ENCODE results near the gene FBL.
"Not testable (repeated sequence)": the region's sequence is repeated elsewhere in the genome, so short reads cannot be mapped to it uniquely, and the experiment has no call there.

Gene FBL

GRCh38 chr19:39877982-39878381 is 31.8 kb upstream of the FBL start:
- FAIRE-seq; DNase-seq (ENCODE audit: insufficient read length, low spot score): not testable (repeated sequence)

- DNase-seq (ENCODE audit: insufficient read length, low spot score); FAIRE-seq: not testable (repeated sequence)
These were observed 31.3 kb upstream of the FBL start for GRCh38 chr19:39877488-39877887.

GRCh38 chr19:39876486-39876885 is 30.3 kb upstream of the FBL start:
- not testable (repeated sequence) for DNase-seq (ENCODE audit: insufficient read length, low spot score); FAIRE-seq

GRCh38 chr19:39875401-39875864 is 29.3 kb upstream of the FBL start:
- FAIRE-seq; DNase-seq (ENCODE audit: insufficient read length, low spot score): not testable (repeated sequence)

DNA sequence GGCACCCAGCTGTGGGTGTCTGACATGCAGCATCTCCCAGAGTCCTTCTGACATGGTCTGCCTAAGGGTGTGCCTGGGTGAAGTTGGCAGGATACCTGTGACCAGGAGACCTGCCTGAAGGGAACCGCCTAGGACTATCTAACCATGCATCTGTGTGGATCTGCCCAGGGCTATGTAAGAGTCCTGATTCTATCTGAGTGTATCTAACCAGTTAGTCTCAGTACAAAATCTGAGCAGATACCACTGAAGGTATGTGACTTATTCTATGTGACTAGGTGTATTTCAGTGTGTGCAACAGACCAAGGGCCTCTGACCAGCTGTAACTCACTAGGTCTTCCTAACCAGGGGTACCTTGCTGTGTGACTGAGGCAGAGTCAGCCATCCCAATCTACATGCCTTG is 28.2 kb upstream of the FBL start:
- FAIRE-seq (no peak), DNase-seq (ENCODE audit: insufficient read length, low spot score) (no peak)

- no peak for DNase-seq (ENCODE audit: insufficient read length, low spot score)
- no peak for FAIRE-seq
These were observed 27.2 kb upstream of the FBL start for GRCh38 chr19:39873385-39873784.

GRCh38 chr19:39871886-39872866 is 26.0 kb upstream of the FBL start:
- FAIRE-seq = no peak
- DNase-seq (ENCODE audit: insufficient read length, low spot score) = no peak

GRCh38 chr19:39871362-39871761 is 25.2 kb upstream of the FBL start:
- DNase-seq (ENCODE audit: insufficient read length, low spot score) (no peak), FAIRE-seq (no peak)

- DNase-seq (ENCODE audit: insufficient read length, low spot score) = no peak
These were observed 24.2 kb upstream of the FBL start for GRCh38 chr19:39870171-39870971.

DNA sequence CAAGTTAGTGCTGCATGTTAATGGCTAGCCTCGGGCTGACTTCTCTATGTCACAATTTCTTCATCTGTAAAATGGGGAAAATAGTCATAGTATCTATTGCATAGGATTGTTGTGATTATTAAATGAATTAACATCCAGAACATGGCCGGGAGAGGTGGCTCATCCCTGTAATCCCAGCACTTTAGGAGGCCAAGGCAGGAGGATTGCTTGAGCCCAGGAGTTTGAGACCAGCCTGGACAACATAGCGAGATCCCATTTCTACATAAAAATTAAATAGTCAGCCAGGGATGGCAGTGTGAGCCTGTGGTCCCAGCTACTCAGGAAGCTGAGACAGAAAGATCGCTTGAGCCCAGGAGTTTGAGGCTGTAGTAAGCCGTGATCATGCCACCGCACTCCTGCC is 21.8 kb upstream of the FBL start:
- FAIRE-seq = no peak
- no peak for DNase-seq (ENCODE audit: insufficient read length, low spot score)

More at GRCh38 chr19:39870171-39870971, 24.2 kb upstream of the FBL start:
- no peak for FAIRE-seq

DNA sequence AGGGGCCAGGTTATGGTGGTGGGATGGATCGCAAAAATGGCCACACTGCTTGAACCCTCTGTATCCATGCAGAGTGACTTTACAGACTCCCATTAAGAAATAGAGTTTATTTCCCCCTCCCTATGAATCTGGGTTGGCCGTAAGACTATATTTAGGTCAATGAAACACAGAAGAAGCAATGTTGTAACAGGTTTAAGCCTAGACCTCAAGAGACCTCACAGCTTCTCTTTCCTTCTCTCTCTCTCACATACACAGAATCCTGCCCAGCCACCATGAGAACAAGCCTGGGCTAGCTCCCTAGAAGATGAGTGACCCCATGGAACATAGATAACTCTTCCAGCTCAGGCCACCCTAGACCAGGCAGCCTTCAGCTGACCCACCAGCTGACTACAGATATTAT is 21.0 kb upstream of the FBL start:
- DNase-seq (ENCODE audit: insufficient read length, low spot score) (no peak), FAIRE-seq (no peak)

DNA sequence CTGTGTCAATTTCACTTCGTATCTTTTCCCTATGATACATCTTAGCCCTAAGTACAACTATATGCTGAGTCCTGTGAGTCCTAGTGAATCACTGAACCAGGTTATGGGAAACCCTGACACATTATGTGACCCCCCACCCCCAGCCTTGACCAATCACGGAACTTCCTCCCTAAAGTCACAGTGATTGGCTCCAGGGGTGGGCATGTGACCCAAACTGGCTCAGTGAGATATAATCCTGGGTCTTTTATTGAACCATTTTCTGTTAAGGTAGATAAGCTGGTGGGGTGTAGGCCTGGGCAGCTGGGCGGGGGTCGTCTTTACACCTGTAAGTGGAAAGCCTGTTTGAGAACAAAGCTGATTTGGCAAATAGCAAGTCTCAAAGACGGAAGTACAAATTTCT is 19.8 kb upstream of the FBL start:
- no peak for DNase-seq (ENCODE audit: insufficient read length, low spot score)
- no peak for FAIRE-seq

GRCh38 chr19:39865186-39865585 is 19.0 kb upstream of the FBL start:
- DNase-seq (ENCODE audit: insufficient read length, low spot score) = no peak
- no peak for FAIRE-seq

GRCh38 chr19:39864118-39864517 is 17.9 kb upstream of the FBL start:
- no peak for DNase-seq (ENCODE audit: insufficient read length, low spot score)
- no peak for FAIRE-seq

- DNase-seq (ENCODE audit: insufficient read length, low spot score) = no peak
- FAIRE-seq = no peak
These were observed 12.4 kb upstream of the FBL start for GRCh38 chr19:39858541-39858940.

DNA sequence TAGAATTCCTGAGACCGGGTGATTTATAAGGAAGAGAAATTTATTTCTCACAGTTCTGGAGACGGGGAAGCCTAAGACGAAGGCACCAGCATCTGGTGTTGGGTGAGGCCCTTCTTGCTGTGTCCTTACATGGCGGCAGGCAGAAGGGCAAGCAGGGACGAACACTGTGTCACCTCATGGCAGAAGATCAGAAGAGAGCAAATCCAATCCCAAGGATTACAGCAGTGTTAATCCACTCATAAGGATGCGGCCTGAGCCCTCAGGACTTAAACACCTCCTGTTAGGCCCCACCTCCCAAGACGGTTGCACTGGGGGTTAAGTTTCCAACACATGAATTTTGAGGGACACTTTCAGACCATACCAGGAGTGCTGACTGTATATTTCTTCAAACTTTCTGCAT is 6.7 kb upstream of the FBL start:
- DNase-seq (ENCODE audit: insufficient read length, low spot score) (no peak), FAIRE-seq (no peak)

DNA sequence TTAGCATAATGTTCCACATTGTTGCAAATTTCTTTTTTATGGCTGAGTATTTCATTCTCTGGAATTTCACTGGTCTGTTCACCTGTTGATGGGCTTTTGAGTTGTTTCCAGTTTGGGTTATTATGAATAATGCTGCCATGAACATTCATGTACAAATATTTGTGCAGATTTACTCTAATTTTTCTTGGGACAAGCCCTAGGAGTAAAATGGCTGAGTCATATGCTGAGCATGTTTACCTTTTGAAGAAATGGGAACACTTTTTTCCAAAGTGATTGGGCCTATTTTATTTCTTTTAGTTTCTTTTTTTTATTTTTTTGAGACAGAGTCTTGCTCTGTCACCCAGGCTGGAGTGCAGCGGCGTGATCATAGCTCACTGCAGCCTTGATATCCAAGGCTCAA is 4.7 kb upstream of the FBL start:
- no peak for DNase-seq (ENCODE audit: insufficient read length, low spot score)
- FAIRE-seq = no peak

GRCh38 chr19:39848392-39848791 is 2.2 kb upstream of the FBL start:
- DNase-seq (ENCODE audit: insufficient read length, low spot score) (no peak), FAIRE-seq (no peak)

DNA sequence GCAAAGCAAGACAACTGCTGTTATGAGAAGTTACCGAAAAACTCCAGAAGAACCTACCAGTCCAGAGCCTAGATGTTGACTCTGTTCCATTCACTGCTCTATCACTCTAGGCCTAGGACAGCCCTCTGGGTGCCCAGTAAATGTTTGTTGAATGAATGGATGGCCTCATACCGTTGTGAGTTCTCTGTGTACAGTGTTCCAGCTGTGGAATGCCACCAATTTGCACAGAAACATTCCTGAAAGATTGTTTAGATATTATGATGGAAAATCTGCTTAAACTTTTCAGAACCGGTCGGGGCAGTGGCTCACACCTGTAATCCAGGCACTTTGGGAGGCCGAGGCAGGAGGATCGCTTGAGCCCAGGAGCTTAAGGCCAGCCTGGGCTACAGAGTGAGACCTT is 1.3 kb upstream of the FBL start:
- no peak for FAIRE-seq

DNA sequence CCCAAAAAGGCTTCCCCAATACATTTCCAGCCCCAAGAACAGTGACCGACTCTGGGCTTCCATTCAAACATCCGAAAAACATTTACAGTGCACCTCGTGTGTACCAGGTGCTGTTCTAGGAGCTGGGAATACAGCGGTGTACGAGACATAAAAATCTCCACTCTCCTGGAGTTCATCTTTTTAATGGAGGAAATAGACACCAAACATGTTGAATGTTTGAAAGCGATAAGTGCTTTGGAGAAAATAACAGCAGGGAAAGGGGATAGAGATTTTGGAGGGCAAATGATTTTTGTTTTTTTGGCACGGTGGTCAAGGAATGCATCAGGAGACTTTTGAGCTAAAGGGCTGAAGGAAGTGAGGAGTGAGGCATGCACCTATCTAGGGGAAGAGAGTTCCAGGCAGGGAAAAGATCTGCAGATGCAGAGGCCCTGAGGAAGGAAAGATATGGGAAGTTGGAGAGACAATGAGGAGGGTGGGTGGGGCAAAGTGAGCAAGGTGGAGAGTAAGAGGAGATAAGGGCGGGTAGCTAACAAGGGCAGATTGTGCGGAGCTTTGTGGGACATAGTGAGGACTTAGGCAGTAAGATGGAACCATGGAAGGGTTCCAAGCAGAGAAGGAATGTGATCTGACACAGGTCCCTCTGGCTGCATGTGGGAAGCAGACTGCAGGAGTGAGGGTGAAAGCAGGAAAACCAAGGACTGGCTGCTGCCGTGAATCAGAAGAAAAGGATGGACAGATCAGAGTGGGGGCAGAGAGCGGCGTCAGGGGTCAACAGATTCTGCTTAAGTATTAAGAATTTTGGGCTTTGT is 703 bp upstream of the FBL start:
- DNase-seq (ENCODE audit: insufficient read length, low spot score) = no peak
- no peak for FAIRE-seq

More for the DNA sequence above, 1.3 kb upstream of the FBL start:
- DNase-seq (ENCODE audit: insufficient read length, low spot score) = no peak

GRCh38 chr19:39845584-39845932 is 621 bp downstream of the FBL start:
- DNase-seq (ENCODE audit: insufficient read length, low spot score) (no peak), FAIRE-seq (no peak)
